Ammon's horn (tissue), 1 donor: ENCODE data around the gene HGS.
"Not testable (repeated sequence)": the region's sequence is repeated elsewhere in the genome, so short reads cannot be mapped to it uniquely, and the experiment has no call there.

Source experiments
- DNase-seq: peaks from one replicate; pipeline ENCODE4 v3.0.0-alpha.2; 2016; ENCODE audit warnings: low spot score

The HGS gene

DNA sequence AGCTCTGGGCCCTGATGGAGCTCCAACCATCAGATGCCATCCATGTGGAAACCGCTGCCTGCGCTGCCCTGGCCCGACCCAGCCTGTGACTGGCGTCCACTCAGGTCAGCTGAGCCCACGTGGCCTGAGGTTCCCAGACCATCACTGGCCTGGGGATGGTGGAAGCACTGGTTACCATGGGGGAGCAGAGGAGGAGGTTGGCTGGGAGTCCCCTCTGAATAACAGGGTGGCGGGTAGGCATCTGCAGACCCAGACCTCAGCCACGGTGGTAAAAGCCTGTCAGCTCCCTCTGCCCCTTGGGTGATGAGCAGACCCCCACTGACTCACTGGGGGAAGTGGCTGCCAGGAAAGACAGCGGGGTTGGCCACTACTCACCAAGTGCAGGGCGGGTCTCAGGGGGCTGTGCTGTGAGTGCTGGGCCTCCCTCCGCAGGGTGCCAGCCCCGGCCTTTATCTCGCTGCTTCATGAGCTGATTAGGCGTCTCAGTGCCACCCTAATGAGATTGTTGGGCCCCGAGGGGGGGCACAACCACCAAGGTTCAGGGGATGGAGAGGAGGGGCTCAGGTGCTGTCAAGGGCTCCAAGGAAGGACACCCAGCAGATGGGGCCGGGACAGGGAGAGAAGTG lies 27.6 kb upstream of the HGS start, which contains the start of gene PDE6G:
Gene PDE6G, minus strand, starts transcription at position 425 of the 626 bp plus-strand sequence. CDS start 3,237 bp downstream, outside the sequence.
- no peak for DNase-seq

DNA sequence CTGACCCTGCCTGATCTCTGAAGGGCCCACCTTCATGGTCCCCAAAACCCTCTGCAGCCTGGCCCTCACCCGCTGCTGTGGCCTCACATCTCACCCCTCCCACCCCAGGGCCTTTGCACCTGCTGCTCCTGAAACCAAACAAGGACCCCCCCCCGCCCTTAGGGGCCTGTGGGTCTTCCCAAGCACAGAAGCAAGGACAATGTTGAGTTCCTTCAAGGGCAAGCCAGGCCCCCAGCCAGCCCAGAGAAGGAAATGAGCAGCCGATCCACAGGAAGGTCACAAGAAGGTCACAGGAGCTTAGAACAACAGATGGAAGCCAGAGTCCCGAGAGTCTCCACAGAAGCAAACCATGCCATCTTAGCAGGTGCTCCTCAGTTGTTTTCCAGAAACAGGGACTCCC lies 27.0 kb upstream of the HGS start:
- DNase-seq = no peak

- DNase-seq = no peak
These were observed 24.8 kb upstream of the HGS start for GRCh38 chr17:81659038-81659437.

- no peak for DNase-seq
These were observed 23.4 kb upstream of the HGS start for GRCh38 chr17:81660441-81660840.

DNA sequence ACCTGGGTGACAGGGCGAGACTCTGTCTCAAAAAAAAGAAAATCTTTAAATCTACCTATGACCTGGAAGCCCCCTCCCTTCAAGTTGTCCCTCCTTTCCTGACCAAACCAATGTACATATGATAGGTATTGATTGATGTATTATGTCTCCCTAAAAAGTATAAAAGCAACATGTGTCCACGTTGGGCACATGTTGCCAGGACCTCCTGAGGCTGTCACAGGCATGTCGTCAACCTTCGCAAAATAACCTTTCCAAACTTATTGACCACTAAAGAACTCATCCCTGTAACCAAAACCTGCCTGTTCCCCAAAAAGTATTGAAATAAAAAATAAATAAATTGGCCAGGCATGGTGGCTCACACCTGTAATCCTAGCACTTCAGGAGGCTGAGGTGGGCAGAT lies 21.8 kb upstream of the HGS start:
- no peak for DNase-seq

DNA sequence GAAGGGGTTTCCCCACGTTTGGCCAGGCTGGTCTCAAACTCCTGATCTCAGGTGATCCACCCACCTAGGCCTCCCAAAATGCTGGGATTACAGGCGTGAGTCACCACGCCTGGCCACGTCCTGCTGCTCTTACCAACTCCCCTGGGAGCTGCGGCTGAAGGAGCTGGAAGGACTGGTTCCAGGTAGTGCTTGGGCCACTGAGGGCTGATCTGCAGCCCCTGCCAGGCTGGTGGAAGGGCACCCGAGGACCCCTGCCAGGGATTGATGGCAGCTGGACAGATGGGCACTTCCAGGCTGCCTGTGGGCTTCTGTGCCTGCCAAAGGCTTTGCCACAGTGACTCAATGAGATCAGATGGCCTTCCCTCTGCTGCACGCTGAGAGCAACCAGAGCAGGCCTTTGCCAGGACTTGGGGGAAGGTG lies 19.8 kb upstream of the HGS start:
- no peak for DNase-seq

GRCh38 chr17:81665205-81666091 lies 18.4 kb upstream of the HGS start:
- no peak for DNase-seq

- no peak for DNase-seq
These were observed 17.8 kb upstream of the HGS start for GRCh38 chr17:81666092-81666341.

DNA sequence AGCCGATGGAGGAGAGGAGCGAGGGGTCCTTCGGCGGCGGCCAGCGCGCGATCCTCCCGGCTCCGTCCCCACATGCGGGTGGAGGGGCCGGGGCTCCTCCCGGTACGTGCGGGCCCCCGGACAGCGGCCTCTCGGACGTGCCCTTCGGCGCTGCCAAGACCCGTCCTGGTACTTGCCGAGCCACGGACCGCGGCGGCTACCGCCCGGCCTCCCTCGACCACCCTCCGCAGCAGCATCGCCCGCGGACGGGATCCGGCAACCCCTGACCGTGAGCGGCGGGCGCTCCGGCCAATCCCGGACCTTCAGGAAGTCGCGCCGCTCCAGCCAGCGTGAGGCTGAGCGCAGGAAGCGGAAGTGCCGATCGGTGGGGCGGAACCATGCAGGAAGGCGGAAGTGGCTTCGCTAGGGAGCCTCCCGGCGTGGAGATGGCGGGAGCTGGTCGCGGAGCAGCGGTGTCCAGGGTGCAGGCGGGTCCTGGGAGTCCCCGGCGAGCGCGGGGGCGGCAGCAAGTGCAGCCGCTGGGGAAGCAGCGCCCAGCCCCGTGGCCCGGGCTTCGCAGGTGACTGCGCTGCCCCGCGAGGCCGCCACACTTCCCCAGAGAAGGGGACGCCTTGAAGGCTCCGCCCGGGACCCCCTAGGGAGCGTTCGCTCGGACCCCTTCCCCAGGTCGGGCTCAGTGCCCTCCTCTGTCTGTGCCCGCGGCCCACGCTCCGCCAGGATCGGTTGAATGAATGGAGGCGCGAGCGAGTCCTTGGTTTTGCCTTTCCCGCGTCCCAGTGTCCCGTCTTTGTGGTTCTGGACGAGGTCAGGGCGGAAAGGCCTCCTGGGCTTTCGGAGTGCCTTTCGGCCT lies 17.2 kb upstream of the HGS start, which contains the start of the genes CCDC137 and OXLD1:
Gene CCDC137, plus strand, starts transcription at position 396 of the 850 bp plus-strand sequence. Its CDS starts 30 bp downstream, at position 426.
Gene OXLD1, minus strand, starts transcription at position 264 of the 850 bp plus-strand sequence. Its CDS starts 28 bp downstream, at position 236.
- DNase-seq = peak; percentile 98

DNA sequence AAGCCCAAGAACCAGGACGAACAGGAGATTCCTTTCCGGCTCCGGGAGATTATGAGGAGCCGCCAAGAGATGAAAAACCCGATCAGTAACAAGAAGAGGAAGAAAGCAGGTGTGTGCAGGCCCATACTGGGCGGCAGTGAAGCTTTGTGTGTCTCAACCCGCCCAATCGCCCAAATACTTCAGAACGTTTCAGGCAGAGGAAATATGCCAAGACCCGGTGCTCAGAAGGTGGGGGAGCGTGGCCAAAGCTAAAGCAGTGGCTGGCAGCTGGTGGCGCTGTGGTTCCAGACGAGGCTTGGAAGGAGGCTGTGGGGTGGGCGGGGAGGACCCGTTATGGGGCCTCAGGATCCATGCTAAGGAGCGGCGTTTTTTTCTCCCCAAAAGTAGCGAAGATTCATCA lies 16.1 kb upstream of the HGS start:
- DNase-seq = no peak

- no peak for DNase-seq
These were observed 11.3 kb upstream of the HGS start for GRCh38 chr17:81672504-81672903.

- no peak for DNase-seq
These were observed 10.9 kb upstream of the HGS start for GRCh38 chr17:81672954-81673353.

DNA sequence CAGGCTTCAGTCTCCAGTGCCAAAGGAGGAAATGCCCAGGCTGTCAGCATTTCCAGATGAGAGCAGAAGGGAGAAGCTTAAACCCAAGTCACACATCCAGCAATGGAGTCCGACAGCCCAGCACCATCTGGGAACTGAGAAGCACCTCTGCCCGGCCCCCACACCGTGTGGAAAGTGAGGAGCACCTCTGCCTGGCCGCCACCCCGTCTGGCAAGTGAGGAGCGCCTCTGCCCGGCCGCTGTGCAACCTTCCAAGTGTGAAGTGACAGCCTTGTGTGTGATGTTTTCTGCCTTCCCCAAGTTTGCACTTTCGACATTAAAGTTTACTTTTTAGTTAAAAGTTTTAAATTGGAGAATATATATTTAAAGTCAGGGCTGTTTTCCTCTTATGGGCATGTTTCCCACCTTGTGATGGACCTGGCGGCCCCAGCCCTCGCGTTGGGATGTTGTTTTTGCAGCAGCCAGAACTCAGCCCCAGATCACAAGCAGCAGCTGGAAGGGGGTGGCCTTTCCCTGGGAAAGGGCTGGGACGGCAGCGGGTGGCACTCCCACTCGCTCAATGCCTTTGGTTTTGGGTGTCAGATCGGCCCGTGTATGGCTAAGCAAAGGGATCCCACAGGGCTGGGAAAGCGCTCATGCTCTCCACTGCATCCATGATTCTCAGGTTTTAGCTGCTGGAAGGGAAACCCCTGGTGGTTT lies 10.1 kb upstream of the HGS start:
- no peak for DNase-seq

GRCh38 chr17:81675515-81676221 lies 8.1 kb upstream of the HGS start:
- not testable (repeated sequence) for DNase-seq

DNA sequence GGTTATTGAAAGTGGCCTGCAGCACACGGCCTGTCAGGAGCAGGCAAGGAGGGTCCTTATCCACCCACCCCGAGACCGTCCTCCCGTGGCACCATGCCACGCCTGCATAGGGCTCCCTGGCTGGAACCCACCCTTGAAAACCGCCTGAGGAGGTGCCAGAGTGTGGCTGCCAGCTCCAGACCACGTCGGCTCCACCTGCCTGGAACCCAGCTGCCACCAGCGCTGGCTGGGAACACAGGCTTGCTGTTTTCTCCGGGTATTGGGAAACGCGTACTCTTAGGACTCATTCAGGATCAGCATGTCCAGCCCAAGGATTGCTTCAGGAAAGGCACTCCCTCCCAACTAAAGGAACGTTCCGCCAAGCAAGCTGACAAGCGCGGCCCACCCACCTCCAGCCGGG lies 6.9 kb upstream of the HGS start:
- no peak for DNase-seq

DNA sequence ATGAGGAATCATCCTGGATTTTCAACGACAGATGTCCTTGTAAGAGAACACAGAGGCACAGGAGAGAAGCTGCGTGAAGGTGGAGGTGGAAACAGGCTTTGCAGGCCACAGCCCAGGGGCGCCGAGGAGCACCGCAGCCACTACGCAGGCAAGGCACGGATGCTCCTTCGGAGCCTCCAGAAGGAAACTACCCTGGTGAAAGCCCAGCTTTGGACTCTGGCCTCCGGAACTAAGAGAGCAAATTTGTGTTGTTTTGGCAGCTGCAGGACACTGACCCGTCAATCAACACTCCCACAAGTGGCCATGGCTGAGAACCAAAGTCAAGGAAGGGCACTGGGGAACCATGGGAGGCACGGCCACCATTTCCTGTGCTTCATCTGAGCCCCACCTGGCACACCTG lies 3.7 kb upstream of the HGS start:
- no peak for DNase-seq

DNA sequence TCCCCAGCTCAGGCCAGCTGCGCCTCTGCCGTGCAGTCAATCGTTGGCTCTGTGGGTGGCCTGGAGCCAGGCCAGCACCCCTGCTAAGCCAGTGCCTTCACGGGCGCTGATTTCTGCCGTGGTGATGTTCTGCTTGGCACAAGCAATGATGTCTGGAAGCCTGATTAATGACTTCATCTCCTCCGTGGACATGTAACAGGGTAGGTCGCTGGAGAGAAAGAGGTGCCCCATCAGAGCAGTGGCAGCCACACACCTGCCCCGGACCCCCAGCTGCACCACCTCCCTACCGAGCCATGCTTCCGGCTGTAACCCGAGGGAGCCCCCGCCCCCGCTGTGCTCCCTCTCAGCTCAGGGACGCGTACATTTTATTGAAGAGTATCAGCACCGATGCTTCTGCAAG lies 2.1 kb upstream of the HGS start:
- DNase-seq = peak; percentile 31

GRCh38 chr17:81682565-81683207 lies 1.1 kb upstream of the HGS start:
- no peak for DNase-seq

DNA sequence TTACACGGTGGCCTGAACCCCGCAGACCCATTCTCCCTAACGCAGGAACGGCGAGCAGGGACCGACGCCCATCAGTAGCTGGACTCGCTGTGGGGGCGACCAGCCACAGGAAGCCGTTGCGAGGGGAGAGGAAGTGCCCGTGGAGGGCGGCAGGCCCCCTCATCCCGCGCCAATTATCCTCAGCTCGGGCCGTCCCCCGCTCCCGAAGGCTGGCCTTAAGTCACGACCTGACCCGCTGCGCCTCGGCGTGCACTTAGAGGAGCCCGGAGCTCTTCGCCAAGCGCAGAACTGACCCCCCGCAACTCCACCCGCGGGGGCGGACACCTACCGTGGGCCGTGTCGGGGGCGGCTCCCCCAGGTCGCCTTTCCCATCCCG lies 615 bp upstream of the HGS start:
- no peak for DNase-seq

GRCh38 chr17:81684442-81684911 lies 666 bp downstream of the HGS start:
- no peak for DNase-seq

GRCh38 chr17:81685108-81685507 lies 1.3 kb downstream of the HGS start:
- DNase-seq = no peak
